ENCODE measurements around the gene CHSY1. TPM values are rescaled to one million over a fixed set of nuclear protein-coding genes. Genes with fewer than 3 reads are reported as not detected.

Gene CHSY1
- total RNA-seq, 4 donors from 2014 or later = 23.7 to 32.8 (median 29.9) TPM

DNA sequence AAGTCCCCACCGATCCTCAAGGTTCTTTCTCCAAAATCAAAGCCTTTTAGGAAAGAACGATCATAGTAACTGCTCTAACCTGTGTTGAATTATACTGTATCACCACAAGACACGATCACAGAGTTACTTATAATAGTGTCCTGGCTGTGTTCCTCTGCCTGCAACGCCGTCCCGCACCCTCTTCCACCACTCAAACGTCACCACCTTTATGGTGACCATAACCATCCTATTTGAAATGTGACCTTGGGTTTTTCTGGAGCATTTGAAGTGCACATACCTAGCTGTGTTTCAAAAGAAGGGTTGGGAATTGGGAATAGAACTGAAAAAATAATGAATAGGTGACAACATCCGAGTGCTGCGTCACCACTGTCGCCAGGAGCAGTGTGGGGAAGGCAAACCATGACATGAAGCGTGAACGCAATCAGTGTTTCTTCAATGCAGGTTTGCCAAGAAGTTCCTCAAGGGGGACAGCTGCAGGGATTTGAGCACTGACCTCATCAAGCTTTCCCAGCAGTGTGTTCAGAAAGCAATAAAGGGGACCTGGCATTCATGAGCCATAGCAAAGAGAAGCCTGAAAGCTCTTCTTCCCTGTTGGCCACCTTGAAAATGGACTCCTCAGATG, 26.2 kb upstream of the CHSY1 start:
- 81 to 86% methylated on average over 12 of the region's 12 CpGs for WGBS, 2 donors
- intact Hi-C loops (cut with DNase I; ENCODE audit: low total_unique reads) = no loop called here
- DNase-seq (ENCODE audit: low spot score in 2 of 2) = peak in 1 of 2 donors; percentile 46
- H3K4me3 ChIP-seq (ENCODE audit: low read depth, poor library complexity, severe bottlenecking) = no peak overlapping the region
- no peak for TF ChIP-seq POLR2A (IDR thresholded peaks at IDR 0.05)
- TF ChIP-seq, protein P1, sequence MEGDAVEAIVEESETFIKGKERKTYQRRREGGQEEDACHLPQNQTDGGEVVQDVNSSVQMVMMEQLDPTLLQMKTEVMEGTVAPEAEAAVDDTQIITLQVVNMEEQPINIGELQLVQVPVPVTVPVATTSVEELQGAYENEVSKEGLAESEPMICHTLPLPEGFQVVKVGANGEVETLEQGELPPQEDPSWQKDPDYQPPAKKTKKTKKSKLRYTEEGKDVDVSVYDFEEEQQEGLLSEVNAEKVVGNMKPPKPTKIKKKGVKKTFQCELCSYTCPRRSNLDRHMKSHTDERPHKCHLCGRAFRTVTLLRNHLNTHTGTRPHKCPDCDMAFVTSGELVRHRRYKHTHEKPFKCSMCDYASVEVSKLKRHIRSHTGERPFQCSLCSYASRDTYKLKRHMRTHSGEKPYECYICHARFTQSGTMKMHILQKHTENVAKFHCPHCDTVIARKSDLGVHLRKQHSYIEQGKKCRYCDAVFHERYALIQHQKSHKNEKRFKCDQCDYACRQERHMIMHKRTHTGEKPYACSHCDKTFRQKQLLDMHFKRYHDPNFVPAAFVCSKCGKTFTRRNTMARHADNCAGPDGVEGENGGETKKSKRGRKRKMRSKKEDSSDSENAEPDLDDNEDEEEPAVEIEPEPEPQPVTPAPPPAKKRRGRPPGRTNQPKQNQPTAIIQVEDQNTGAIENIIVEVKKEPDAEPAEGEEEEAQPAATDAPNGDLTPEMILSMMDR (IDR thresholded peaks at IDR 0.05) = no peak

DNA sequence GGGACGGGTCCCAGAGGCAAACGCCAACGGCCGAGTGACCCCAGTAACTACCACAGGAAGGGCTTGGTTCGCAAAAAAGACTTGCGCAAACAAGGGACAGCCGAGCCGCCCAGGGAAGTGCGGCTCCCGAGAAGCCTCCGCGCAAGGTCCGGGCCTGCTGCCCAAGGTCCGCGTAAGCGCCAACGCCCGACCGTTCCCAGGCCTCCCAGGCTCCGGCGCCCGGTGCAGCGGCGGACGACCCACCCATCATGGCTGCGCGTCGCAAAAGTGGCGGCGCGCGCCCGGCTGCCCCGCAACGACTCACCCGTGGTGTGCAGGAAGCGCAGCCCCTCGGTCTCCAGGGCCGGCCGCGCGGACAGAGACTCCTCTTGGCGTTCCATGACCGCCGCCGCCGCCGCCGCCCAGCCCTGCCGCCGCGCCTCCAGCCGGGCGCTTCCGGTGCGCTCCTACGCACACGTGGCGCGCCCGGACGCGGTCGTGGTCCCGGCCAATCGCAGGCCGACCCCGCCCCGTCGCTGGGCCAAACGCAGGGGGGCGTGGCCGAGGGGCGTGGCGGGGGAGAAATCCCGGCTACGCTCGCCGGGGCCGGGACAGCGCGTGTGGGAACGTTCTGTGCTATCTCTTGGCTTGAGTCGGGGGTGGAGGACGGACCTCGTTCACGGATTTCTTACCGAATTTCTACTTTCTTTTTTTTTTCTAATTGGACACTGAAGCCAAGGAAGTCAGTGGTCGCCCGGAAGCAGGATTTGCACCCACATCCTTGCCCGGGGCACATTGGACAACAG, 25.4 kb upstream of the CHSY1 start, which contains the start of gene SELENOS:
TSS of gene SELENOS (minus strand) at position 448 of the 785 bp plus-strand sequence. CDS start at position 380, 68 bp downstream.
- 0 to 2% methylated on average over 32 to 41 of the region's 91 CpGs for WGBS, 2 donors

DNA sequence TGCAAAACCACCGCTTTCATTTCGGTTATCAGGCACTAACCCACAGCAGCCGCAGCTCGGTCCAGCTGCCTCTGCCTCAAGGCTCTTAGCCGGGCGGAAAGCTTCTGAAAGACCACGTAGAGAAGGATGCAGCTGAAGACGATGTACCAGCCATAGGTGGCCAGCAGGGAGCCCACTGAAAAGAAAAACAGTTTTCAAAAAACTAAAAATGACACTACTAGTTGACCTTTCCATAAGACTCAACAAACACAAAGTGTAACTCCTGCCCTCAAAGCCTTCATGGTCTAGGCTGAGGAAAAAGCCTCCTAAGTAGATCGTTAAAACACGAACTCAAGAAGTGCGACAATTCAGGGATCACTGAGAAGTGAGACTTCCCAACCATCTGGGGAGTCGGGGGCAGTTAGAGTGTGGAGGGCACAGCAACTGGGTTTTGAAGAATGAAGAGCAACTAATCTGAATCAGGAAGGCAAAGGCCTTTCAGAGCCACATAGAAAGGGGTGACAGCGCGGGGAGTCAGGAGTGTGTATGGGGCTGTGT, 24.7 kb upstream of the CHSY1 start:
- peak in 1 of 2 donors; percentile 58 for DNase-seq (ENCODE audit: low spot score in 2 of 2)
- peak overlapping the region; percentile 62 for H3K4me3 ChIP-seq (ENCODE audit: low read depth, poor library complexity, severe bottlenecking)
- intact Hi-C loops (cut with DNase I; ENCODE audit: low total_unique reads) = no loop called here
- TF ChIP-seq POLR2A (IDR thresholded peaks at IDR 0.05) = no peak
- TF ChIP-seq, protein P1 (IDR thresholded peaks at IDR 0.05) = no peak
- 11 to 12% methylated on average over 14 of the region's 14 CpGs for WGBS, 2 donors

More for the DNA sequence above, 25.4 kb upstream of the CHSY1 start, which contains the start of gene SELENOS:
- peak; percentile 88 to 97 for DNase-seq (ENCODE audit: low spot score in 2 of 2)
- intact Hi-C loops (cut with DNase I; ENCODE audit: low total_unique reads) = no loop called here
- H3K4me3 ChIP-seq (ENCODE audit: low read depth, poor library complexity, severe bottlenecking) = peak within 1 kb of the TSS; percentile 62
- TF ChIP-seq, protein P1 (IDR thresholded peaks at IDR 0.05) = no peak
- peak in 1 of 2 donors; percentile 48 for TF ChIP-seq POLR2A (IDR thresholded peaks at IDR 0.05)

DNA sequence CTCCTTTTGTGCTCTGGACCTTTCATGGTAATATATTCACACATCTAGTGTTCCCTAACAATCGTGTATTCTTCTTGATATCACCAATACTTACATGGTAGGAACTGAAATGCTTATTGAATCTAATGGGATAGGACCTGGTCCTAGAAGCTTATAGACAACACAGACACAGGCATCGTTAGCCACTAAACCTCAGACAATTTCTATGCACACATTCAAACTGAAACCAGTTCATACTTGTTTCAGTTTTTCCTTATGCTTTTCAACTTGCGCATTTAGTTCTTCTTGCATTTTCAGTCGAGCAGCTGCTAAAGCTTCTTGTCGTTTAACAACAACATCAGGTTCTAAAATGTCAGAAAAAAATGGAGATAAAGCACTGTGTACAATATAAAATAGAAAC, 23.2 kb upstream of the CHSY1 start:
- no peak for DNase-seq (ENCODE audit: low spot score in 2 of 2)
- no peak overlapping the region for H3K4me3 ChIP-seq (ENCODE audit: low read depth, poor library complexity, severe bottlenecking)
- WGBS, 2 donors = 84 to 85% methylated on average over 5 of the region's 5 CpGs
- intact Hi-C loops (cut with DNase I; ENCODE audit: low total_unique reads) = no loop called here
- no peak for TF ChIP-seq POLR2A (IDR thresholded peaks at IDR 0.05)
- TF ChIP-seq, protein P1 (IDR thresholded peaks at IDR 0.05) = no peak

DNA sequence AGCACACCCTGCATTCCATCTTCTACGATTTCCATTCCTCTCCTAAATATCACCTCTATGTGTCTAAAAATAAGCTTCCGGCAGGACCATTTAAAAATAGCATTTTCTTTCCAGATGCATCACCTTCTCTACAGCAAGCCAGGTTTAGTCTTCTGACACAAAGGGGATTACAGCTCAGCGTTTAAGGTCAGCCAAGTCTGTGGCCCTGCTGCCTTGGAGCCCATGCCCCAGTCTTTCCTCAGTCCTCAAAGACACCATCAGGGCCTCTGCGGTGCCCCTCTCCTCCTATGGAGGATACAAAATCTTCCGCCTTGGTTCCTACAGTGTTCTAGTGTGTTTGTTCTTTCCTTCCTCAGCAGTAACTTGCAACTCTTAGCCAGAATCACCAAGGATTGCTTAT, 21.7 kb upstream of the CHSY1 start:
- whole genome bisulfite sequencing, 2 donors = 74 to 87% methylated on average over 5 of the region's 5 CpGs
- DNase-seq (ENCODE audit: low spot score in 2 of 2) = no peak
- TF ChIP-seq, protein P1 (IDR thresholded peaks at IDR 0.05) = no peak
- TF ChIP-seq POLR2A (IDR thresholded peaks at IDR 0.05) = no peak
- intact Hi-C loops (cut with DNase I; ENCODE audit: low total_unique reads) = no loop called here
- no peak overlapping the region for H3K4me3 ChIP-seq (ENCODE audit: low read depth, poor library complexity, severe bottlenecking)
